HG03139 (cell line): ENCODE results near the gene PSMD1.
A peak's percentile ranks its signal among the peaks of the same experiment; 100 is the strongest.
"Not testable (repeated sequence)": the region's sequence is repeated elsewhere in the genome, so short reads cannot be mapped to it uniquely, and the experiment has no call there.

Experiments
- ATAC-seq: cut with Tn5 transposase; IDR thresholded peaks from one replicate; pipeline ENCODE4 v1.9.1; 2021; ENCODE audit not compliant: unreplicated experiment

The PSMD1 gene

DNA sequence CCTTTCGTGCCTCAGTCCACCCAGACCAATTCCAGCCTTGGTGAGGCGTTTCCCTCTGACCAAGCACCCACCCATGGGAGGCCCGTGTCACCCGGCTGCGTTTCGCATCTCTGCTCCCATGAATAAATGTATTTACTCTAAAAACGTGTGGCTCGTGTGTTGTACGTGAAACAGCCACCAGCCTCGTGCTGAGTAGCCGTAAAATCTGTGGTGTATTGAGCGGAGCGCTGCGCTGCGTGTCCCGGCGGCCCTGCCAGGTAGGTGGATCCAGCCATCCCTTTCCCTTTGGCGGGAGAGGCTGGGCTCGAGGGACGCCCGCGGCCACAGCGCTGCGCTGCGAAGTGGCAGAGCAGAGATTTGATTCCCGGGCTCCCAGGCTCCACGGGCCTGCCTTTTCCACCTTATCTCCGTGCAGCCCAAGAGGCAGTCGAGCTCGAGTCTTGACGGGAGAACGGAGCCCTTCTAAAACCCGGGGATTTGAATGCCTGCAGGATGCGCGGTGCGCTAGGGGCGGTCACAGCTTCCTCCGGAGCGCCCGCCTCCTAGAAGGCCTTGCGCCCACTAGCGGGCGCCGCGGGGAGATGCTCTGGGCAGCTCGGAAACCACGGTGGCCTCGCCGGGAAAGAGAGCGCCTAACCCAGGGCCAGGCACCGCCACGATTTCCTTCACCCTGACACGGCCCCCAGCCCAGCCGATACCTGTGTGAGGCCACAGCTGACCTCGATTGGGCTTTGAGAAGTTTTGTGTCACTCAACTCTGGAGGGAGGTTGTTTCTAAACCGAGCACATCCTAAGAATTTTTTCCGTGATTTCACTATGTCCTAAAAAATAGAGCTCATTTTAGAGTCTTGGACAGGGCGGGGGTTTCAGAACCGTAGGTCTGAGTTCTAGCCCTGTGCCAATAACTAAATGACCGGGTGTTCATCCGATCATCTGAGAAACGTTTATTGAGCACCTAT is 3.9 kb upstream of the PSMD1 start:
- ATAC-seq, result no peak

DNA sequence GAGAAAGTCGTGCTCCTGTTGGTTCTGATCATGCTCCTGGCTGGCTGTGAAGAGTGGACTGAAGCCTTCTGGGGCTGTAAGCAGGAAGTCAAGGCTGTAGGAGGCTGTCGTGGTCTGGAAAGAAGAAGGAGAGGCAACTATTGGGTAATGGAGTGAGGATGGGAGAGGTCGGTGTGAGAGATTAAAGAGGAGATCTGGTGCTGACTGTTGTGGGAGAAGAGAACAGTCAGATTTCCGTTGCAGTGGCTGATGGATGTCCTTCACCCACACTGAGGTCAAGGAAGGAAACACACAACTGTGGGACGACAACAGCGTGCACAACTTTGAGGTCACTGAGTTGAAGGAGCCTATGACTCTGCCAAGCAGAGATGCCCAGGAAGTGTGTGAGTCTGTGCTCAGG is 2.8 kb upstream of the PSMD1 start:
- no peak for ATAC-seq

- no peak for ATAC-seq
Measured at GRCh38 chr2:231057590-231057989, 923 bp downstream of the PSMD1 start.

- no peak for ATAC-seq
Measured at GRCh38 chr2:231058761-231059550, 2.3 kb downstream of the PSMD1 start.

GRCh38 chr2:231059756-231060155 is 3.1 kb downstream of the PSMD1 start:
- ATAC-seq, result no peak

DNA sequence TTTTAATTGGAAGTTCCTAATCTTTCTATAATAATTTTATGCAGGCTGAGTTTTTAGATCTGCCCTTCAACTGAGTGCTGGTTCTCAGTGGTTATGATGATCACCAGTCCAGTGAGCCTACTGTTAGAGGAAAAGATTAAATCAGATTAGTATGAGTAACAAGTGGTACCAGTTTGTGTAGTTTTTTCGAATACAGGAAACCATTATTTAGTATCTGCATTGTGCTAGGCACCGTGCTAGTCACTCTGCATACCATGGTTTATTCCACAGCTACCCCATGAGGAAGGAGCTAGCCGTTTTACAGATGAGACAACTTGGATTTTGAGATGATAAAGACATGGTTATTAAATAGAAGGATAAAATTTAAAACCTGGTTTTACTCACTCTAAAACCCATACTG is 6.1 kb downstream of the PSMD1 start:
- ATAC-seq, result no peak

- no peak for ATAC-seq
Measured at GRCh38 chr2:231063347-231063746, 6.7 kb downstream of the PSMD1 start.

DNA sequence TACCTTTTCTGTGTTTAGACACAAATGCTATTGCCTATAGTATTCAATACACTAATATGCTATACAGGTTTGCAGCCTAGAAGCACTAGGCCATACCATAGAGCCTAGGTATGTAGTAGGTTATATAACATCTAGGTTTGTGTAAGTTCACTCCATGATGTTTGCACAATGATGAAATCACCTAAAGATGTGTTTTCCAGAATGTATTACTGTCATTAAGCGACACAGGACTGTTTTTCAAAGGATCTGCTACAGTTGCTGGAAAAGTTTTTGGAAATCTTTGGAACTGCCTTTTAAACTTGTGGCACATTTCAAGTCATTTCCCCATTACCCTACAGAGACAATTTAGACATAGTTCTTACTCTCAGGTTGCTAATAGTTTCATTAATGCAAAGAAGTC is 9.3 kb downstream of the PSMD1 start:
- ATAC-seq, result no peak

- not testable (repeated sequence) for ATAC-seq
Measured at GRCh38 chr2:231067531-231067930, 10.9 kb downstream of the PSMD1 start.

GRCh38 chr2:231068525-231069222 is 12.0 kb downstream of the PSMD1 start:
- no peak for ATAC-seq

- ATAC-seq, result no peak
Measured at GRCh38 chr2:231069379-231070054, 12.8 kb downstream of the PSMD1 start.

DNA sequence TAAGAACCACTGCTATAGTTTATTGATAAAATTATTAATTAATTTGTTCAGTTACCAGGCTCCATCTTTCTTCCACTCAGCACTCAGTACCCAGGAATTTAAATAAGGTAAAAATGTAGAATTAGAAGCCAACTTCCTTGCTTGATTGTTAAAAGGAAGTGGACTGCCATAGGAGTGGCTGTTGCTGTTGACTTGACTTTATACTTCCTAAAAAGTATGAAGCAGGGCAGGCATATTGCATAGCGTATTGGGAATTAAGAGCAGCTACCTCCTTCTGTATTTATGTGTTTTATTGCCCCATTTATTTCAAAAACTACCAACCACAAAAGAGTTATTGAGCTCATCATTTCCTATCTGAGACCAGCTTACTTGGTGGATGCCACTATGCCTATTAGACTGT is 27.9 kb downstream of the PSMD1 start:
- no peak for ATAC-seq

- no peak for ATAC-seq
Measured at GRCh38 chr2:231088754-231089153, 32.1 kb downstream of the PSMD1 start.

DNA sequence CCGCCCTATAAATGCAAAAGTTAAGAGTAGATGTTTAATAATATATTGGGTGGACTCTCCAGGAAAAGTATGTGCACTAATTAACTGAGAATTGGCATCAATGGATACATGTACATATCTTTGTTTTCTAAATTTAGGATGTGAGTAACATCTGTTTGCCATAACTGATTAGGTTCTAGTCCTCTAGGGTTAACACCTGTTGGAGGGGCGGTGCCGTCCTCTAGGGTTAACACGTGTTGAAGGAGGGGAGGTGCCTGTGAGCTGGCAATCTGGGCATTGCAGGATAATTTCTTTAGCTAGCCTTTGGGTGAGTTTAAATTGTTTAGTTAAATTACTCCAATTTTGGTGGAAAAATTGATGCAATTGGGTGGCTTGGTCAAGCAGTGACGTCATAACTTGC is 37.3 kb downstream of the PSMD1 start:
- no peak for ATAC-seq

GRCh38 chr2:231094736-231095346 is 38.2 kb downstream of the PSMD1 start:
- no peak for ATAC-seq

DNA sequence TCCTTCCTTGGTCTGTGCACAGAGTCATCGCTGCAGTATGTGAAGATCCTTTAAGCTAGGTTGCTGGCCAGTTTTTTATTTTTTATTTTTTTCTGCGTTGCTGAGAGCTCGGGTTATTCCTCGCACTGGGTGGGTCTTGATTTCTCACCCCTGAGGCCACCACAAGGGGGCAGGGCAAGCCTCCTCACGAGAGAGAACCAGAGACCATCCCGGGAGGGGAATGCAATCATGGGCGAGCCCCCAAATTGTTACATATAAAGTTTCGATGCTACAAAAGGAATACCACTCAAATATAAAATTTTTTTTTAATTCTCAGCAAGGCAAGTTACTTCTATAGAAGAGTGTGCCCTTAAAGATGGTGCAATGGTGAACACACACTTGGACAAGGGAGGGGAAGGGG is 43.3 kb downstream of the PSMD1 start:
- no peak for ATAC-seq

GRCh38 chr2:231100321-231100720 is 43.7 kb downstream of the PSMD1 start:
- not testable (repeated sequence) for ATAC-seq

GRCh38 chr2:231100990-231101389 is 44.3 kb downstream of the PSMD1 start:
- no peak for ATAC-seq

GRCh38 chr2:231102772-231103171 is 46.1 kb downstream of the PSMD1 start:
- no peak for ATAC-seq

GRCh38 chr2:231104115-231104713 is 47.5 kb downstream of the PSMD1 start:
- peak; percentile 70 for ATAC-seq
